HEK293 (cell line): Measurements from ENCODE around the gene MYBPC3.

ENCODE experiments used
- GFI1B ChIP-seq: fragments of 450-650 bp; formaldehyde crosslinking; IDR thresholded peaks from 2 replicates; pipeline ENCODE4 v1.5.1; 2016; ENCODE audit warnings: missing biosample characterization, missing genetic modification characterization
- SCRT2 ChIP-seq: fragments of 450-650 bp; formaldehyde crosslinking; IDR thresholded peaks from 2 replicates; pipeline ENCODE4 v1.5.1; 2016; ENCODE audit warnings: missing biosample characterization, missing genetic modification characterization
- ZNF239 ChIP-seq: fragments of 450-650 bp; formaldehyde crosslinking; IDR thresholded peaks from 2 replicates; pipeline ENCODE4 v1.5.1; 2016; ENCODE audit warnings: missing biosample characterization, missing genetic modification characterization
- ZNF707 ChIP-seq: fragments of 450-650 bp; formaldehyde crosslinking; IDR thresholded peaks from 2 replicates; pipeline ENCODE4 v1.5.1; 2016; ENCODE audit warnings: missing biosample characterization, missing genetic modification characterization
- TF ChIP-seq, protein P1 (sequence below): fragments of 450-650 bp; formaldehyde crosslinking; IDR thresholded peaks from 2 replicates; pipeline ENCODE4 v1.5.1; 2016; ENCODE audit warnings: missing biosample characterization, missing genetic modification characterization
- TF ChIP-seq, protein P2 (sequence below): sonication (generic); formaldehyde crosslinking; IDR thresholded peaks from 2 replicates; pipeline ENCODE4 v1.8.1; 2022; ENCODE audit warnings: mild to moderate bottlenecking, moderate library complexity, missing genetic modification reagents
- TF ChIP-seq, protein P3 (sequence below): fragments of 450-650 bp; formaldehyde crosslinking; IDR thresholded peaks from 2 replicates; pipeline ENCODE4 v1.5.1; 2016; ENCODE audit warnings: missing biosample characterization, missing genetic modification characterization
- TF ChIP-seq, protein P4 (sequence below): fragments of 450-650 bp; formaldehyde crosslinking; IDR thresholded peaks from 2 replicates; pipeline ENCODE4 v1.5.1; 2016; ENCODE audit warnings: missing biosample characterization, missing genetic modification characterization
- TF ChIP-seq, protein P5 (sequence below): fragments of 450-650 bp; formaldehyde crosslinking; conservative IDR thresholded peaks from 2 replicates; pipeline ENCODE4 v1.5.1; 2016; ENCODE audit warnings: low read depth, missing biosample characterization, missing genetic modification characterization

DNA sequence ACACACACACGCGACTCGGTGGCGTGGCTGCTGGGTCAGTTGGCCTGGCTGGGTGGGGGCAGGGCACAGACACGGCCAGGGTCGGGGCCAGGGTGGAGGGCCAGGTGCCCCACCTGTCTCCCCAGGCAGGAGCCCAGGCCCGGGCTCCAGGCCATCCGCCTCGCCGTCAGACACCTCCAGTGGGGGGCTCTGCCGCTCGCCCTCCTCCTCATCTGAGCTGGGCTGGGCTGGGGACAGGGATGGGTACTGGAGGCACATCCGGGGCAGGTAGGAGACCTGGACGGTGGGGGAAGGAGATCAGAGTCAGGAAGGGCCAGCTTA, 6.2 kb upstream of the MYBPC3 start:
- TF ChIP-seq, protein P1, sequence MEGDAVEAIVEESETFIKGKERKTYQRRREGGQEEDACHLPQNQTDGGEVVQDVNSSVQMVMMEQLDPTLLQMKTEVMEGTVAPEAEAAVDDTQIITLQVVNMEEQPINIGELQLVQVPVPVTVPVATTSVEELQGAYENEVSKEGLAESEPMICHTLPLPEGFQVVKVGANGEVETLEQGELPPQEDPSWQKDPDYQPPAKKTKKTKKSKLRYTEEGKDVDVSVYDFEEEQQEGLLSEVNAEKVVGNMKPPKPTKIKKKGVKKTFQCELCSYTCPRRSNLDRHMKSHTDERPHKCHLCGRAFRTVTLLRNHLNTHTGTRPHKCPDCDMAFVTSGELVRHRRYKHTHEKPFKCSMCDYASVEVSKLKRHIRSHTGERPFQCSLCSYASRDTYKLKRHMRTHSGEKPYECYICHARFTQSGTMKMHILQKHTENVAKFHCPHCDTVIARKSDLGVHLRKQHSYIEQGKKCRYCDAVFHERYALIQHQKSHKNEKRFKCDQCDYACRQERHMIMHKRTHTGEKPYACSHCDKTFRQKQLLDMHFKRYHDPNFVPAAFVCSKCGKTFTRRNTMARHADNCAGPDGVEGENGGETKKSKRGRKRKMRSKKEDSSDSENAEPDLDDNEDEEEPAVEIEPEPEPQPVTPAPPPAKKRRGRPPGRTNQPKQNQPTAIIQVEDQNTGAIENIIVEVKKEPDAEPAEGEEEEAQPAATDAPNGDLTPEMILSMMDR (tag by site-specific recombination): no peak
- TF ChIP-seq ZNF707 (tag by site-specific recombination) (no peak), ZNF239 (tag by site-specific recombination) (no peak), GFI1B (tag by site-specific recombination) (no peak), SCRT2 (tag by site-specific recombination) (no peak)
- TF ChIP-seq, protein P2, sequence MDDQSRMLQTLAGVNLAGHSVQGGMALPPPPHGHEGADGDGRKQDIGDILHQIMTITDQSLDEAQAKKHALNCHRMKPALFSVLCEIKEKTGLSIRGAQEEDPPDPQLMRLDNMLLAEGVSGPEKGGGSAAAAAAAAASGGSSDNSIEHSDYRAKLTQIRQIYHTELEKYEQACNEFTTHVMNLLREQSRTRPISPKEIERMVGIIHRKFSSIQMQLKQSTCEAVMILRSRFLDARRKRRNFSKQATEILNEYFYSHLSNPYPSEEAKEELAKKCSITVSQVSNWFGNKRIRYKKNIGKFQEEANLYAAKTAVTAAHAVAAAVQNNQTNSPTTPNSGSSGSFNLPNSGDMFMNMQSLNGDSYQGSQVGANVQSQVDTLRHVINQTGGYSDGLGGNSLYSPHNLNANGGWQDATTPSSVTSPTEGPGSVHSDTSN (CRISPR knock-in tag): no peak
- TF ChIP-seq, protein P3, sequence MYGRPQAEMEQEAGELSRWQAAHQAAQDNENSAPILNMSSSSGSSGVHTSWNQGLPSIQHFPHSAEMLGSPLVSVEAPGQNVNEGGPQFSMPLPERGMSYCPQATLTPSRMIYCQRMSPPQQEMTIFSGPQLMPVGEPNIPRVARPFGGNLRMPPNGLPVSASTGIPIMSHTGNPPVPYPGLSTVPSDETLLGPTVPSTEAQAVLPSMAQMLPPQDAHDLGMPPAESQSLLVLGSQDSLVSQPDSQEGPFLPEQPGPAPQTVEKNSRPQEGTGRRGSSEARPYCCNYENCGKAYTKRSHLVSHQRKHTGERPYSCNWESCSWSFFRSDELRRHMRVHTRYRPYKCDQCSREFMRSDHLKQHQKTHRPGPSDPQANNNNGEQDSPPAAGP (tag by site-specific recombination): no peak
- TF ChIP-seq, protein P4, sequence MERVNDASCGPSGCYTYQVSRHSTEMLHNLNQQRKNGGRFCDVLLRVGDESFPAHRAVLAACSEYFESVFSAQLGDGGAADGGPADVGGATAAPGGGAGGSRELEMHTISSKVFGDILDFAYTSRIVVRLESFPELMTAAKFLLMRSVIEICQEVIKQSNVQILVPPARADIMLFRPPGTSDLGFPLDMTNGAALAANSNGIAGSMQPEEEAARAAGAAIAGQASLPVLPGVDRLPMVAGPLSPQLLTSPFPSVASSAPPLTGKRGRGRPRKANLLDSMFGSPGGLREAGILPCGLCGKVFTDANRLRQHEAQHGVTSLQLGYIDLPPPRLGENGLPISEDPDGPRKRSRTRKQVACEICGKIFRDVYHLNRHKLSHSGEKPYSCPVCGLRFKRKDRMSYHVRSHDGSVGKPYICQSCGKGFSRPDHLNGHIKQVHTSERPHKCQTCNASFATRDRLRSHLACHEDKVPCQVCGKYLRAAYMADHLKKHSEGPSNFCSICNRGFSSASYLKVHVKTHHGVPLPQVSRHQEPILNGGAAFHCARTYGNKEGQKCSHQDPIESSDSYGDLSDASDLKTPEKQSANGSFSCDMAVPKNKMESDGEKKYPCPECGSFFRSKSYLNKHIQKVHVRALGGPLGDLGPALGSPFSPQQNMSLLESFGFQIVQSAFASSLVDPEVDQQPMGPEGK (tag by site-specific recombination): no peak
- TF ChIP-seq, protein P5, sequence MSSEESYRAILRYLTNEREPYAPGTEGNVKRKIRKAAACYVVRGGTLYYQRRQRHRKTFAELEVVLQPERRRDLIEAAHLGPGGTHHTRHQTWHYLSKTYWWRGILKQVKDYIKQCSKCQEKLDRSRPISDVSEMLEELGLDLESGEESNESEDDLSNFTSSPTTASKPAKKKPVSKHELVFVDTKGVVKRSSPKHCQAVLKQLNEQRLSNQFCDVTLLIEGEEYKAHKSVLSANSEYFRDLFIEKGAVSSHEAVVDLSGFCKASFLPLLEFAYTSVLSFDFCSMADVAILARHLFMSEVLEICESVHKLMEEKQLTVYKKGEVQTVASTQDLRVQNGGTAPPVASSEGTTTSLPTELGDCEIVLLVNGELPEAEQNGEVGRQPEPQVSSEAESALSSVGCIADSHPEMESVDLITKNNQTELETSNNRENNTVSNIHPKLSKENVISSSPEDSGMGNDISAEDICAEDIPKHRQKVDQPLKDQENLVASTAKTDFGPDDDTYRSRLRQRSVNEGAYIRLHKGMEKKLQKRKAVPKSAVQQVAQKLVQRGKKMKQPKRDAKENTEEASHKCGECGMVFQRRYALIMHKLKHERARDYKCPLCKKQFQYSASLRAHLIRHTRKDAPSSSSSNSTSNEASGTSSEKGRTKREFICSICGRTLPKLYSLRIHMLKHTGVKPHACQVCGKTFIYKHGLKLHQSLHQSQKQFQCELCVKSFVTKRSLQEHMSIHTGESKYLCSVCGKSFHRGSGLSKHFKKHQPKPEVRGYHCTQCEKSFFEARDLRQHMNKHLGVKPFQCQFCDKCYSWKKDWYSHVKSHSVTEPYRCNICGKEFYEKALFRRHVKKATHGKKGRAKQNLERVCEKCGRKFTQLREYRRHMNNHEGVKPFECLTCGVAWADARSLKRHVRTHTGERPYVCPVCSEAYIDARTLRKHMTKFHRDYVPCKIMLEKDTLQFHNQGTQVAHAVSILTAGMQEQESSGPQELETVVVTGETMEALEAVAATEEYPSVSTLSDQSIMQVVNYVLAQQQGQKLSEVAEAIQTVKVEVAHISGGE (tag by site-specific recombination): no peak
